Measurements from ENCODE around the gene RHBDF1. TPM values are rescaled to one million over a fixed set of nuclear protein-coding genes. Genes with fewer than 3 reads are reported as not detected.

Gene RHBDF1
- total and polyA plus RNA-seq, 10 of the 15 experiments (the other 5 are each of a cell fraction or from before 2014, with no cell fraction given): 0.04 to 0.85 (median 0.36) TPM; not detected in 3

GRCh38 chr16:100989-101388, 28.6 kb upstream of the RHBDF1 start (continued):
- TF ChIP-seq USF1 (IDR thresholded peaks at IDR 0.05; ENCODE audit: borderline replicate concordance, extremely low read length, insufficient read depth, low read depth, low read length): no peak

GRCh38 chr16:97822-98221, 25.4 kb upstream of the RHBDF1 start:
- FAIRE-seq: no peak
- SMC1A ChIA-PET (ENCODE audit: uncharacterized antibody, unreplicated experiment): interaction anchor here (0.8 to 5.7 kb wide), 4 partner anchors 21 to 45 kb away, joined by 3 to 77 read pairs (median 8); partner anchors contain the start of genes POLR3K and SNRNP25

More at GRCh38 chr16:97822-98221, 25.4 kb upstream of the RHBDF1 start:
- ChIA-PET RAD21 (ENCODE audit: unreplicated experiment) (interaction anchor here (0.8 to 6.5 kb wide), 6 partner anchors 9 to 63 kb away, joined by 4 to 132 read pairs (median 4); no protein-coding TSS in a partner anchor), POLR2A (interaction anchor here (1.1 to 3.2 kb wide), 2 partner anchors 11 to 31 kb away, joined by 3 to 18 read pairs; no protein-coding TSS in a partner anchor), CTCF (interaction anchor here (0.7 to 7.9 kb wide), 10 partner anchors 8 to 264 kb away, joined by 3 to 319 read pairs (median 10); partner anchors contain the start of genes POLR3K, RHBDF1 and SNRNP25)
- DNase-seq (ENCODE audit: low read depth, low spot score): no peak
- WGBS (ENCODE audit: insufficient coverage, insufficient replicate concordance, low lambda C conversion rate, missing lambda C conversion rate): 87% methylated on average over 8 of the region's 8 CpGs
- no peak overlapping the region for H2AFZ ChIP-seq (ENCODE audit: control insufficient read depth, low read depth, low read length)
- H4K20me1 ChIP-seq (ENCODE audit: control insufficient read depth, insufficient read depth): no peaks in the 10 kb centered on the region
- no peaks in the 10 kb centered on the region for H3K4me1 ChIP-seq (ENCODE audit: control insufficient read depth, insufficient read depth, low read length)
- H3K4me3 ChIP-seq: no peak overlapping the region
- no peak for TF ChIP-seq DPF2 (IDR thresholded peaks at IDR 0.05)
- no peak for TF ChIP-seq SUZ12 (IDR thresholded peaks at IDR 0.05; ENCODE audit: unreplicated experiment)
- TF ChIP-seq NR2F1 (conservative IDR thresholded peaks at IDR 0.05): no peak
- TF ChIP-seq HDGF (IDR thresholded peaks at IDR 0.05): no peak
- TF ChIP-seq PKNOX1 (IDR thresholded peaks at IDR 0.05): no peak
- TF ChIP-seq WRNIP1 (IDR thresholded peaks at IDR 0.05; ENCODE audit: borderline replicate concordance, low read depth, low read length): no peak
- TF ChIP-seq FOS (IDR thresholded peaks at IDR 0.05; ENCODE audit: borderline replicate concordance, extremely low read depth, insufficient read length): no peak
- no peak for TF ChIP-seq CEBPZ (IDR thresholded peaks at IDR 0.05; ENCODE audit: low read depth, low read length)
- TF ChIP-seq BRCA1 (IDR thresholded peaks at IDR 0.05; ENCODE audit: low read depth, low read length): no peak
- TF ChIP-seq CBX3 (IDR thresholded peaks at IDR 0.05; ENCODE audit: borderline replicate concordance, low read depth): no peak
- in situ Hi-C loops (cut with MboI) (no loop called here), intact Hi-C loops (cut with micrococcal nuclease; ENCODE audit: unreplicated experiment) (loop anchor here (1.0 kb wide), 1 partner anchor 33 kb away; no protein-coding TSS in a partner anchor)
- no peak overlapping the region for H3K27ac ChIP-seq (ENCODE audit: control insufficient read depth, insufficient read depth)
- H3K36me3 ChIP-seq (ENCODE audit: control insufficient read depth in 2 of 2, insufficient read depth in 2 of 2, low read length in 1 of 2): peaks cover 8 to 10% of the 10 kb centered on the region in 2 experiments; a peak in 3 of 4 replicates
- no peak for ATAC-seq
- H3K79me2 ChIP-seq (ENCODE audit: control insufficient read depth, insufficient read depth, low read length): no peaks in the 10 kb centered on the region
- H3K9ac ChIP-seq (ENCODE audit: control insufficient read depth, insufficient read depth, low read length): no peak overlapping the region
- no peaks in the 10 kb centered on the region for H3K27me3 ChIP-seq (replicated peaks in 1 of 2; ENCODE audit: control insufficient read depth in 2 of 2, insufficient read depth in 2 of 2, low read length in 1 of 2)
- H3K4me2 ChIP-seq (ENCODE audit: control insufficient read depth, insufficient read depth): no peak overlapping the region
- no TSS peak for BruUV-seq (replicated peaks)
- no peaks in the 10 kb centered on the region for H3K9me3 ChIP-seq (replicated peaks; ENCODE audit: control insufficient read depth, insufficient read depth, low read length)
